ENCODE data around the gene PIGX. TPM values are rescaled to one million over a fixed set of nuclear protein-coding genes. Genes with fewer than 3 reads are reported as not detected.
"Not testable (repeated sequence)": the region's sequence is repeated elsewhere in the genome, so short reads cannot be mapped to it uniquely, and the experiment has no call there.

PIGX gene
- total RNA-seq, 2 experiments from 2014 or later = 43.5 to 47.8 TPM

- CTCF ChIA-PET = interaction anchor here (1.7 to 1.9 kb wide), 3 partner anchors 22 to 201 kb away, joined by 4 to 7 read pairs (median 7); partner anchors contain the start of gene NCBP2
Measured at GRCh38 chr3:196741249-196741889, 29.2 kb downstream of the PIGX start.

GRCh38 chr3:196743569-196743968 lies 31.4 kb downstream of the PIGX start:
- POLR2A ChIA-PET, CTCF ChIA-PET: not testable (repeated sequence)

More at GRCh38 chr3:196741249-196741889, 29.2 kb downstream of the PIGX start:
- POLR2A ChIA-PET = interaction anchor here (1.8 to 2.6 kb wide), 2 partner anchors 29 to 228 kb away, joined by 6 to 23 read pairs; partner anchors contain the start of genes CEP19 and PIGX

GRCh38 chr3:196749125-196749524 lies 36.9 kb downstream of the PIGX start:
- CTCF ChIA-PET = no interaction called here
- POLR2A ChIA-PET = no interaction called here

GRCh38 chr3:196753201-196753600 lies 41.0 kb downstream of the PIGX start:
- ChIA-PET POLR2A (no interaction called here), CTCF (interaction anchor here (1.7 kb wide), 1 partner anchor 143 kb away, joined by 4 read pairs; no protein-coding TSS in a partner anchor)

- ChIA-PET CTCF (interaction anchor here (0.5 kb wide), 1 partner anchor 676 kb away, joined by 3 read pairs; no protein-coding TSS in a partner anchor), POLR2A (interaction anchor here (0.9 kb wide), 1 partner anchor 14 kb away, joined by 4 read pairs; no protein-coding TSS in a partner anchor)
Measured at GRCh38 chr3:196754091-196754981, 42.2 kb downstream of the PIGX start.

- ChIA-PET POLR2A (no interaction called here), CTCF (no interaction called here)
Measured at GRCh38 chr3:196756732-196757131, 44.6 kb downstream of the PIGX start.

- ChIA-PET CTCF (no interaction called here), POLR2A (no interaction called here)
Measured at GRCh38 chr3:196757876-196758739, 45.9 kb downstream of the PIGX start.

- POLR2A ChIA-PET = interaction anchor here (0.8 kb wide), 1 partner anchor 22 kb away, joined by 4 read pairs; no protein-coding TSS in a partner anchor
- CTCF ChIA-PET = interaction anchor here (1.5 kb wide), 1 partner anchor 22 kb away, joined by 4 read pairs; no protein-coding TSS in a partner anchor
Measured at GRCh38 chr3:196763179-196763578, 51.0 kb downstream of the PIGX start.

GRCh38 chr3:196765454-196765853 lies 53.3 kb downstream of the PIGX start:
- POLR2A ChIA-PET = interaction anchor here (0.7 kb wide), 1 partner anchor 72 kb away, joined by 7 read pairs; no protein-coding TSS in a partner anchor
- CTCF ChIA-PET = interaction anchor here (0.5 kb wide), 1 partner anchor 80 kb away, joined by 3 read pairs; no protein-coding TSS in a partner anchor

- ChIA-PET POLR2A (no interaction called here), CTCF (interaction anchor here (0.9 to 1.1 kb wide), 2 partner anchors 15 to 31 kb away, joined by 3 read pairs; partner anchors contain the start of gene PAK2)
Measured at GRCh38 chr3:196771067-196771466, 58.9 kb downstream of the PIGX start.

- ChIA-PET CTCF (interaction anchor here (0.6 to 1.1 kb wide), 2 partner anchors 33 to 810 kb away, joined by 3 read pairs; partner anchors contain the start of gene PAK2), POLR2A (no interaction called here)
Measured at GRCh38 chr3:196772102-196772501, 59.9 kb downstream of the PIGX start.

- CTCF ChIA-PET = no interaction called here
Measured at GRCh38 chr3:196772897-196773296, 60.7 kb downstream of the PIGX start.

GRCh38 chr3:196774191-196774820 lies 62.1 kb downstream of the PIGX start:
- ChIA-PET POLR2A (no interaction called here), CTCF (interaction anchor here (1.6 kb wide), 1 partner anchor 165 kb away, joined by 3 read pairs; no protein-coding TSS in a partner anchor)

More at GRCh38 chr3:196772897-196773296, 60.7 kb downstream of the PIGX start:
- POLR2A ChIA-PET = no interaction called here

GRCh38 chr3:196774848-196775422 lies 62.8 kb downstream of the PIGX start:
- ChIA-PET POLR2A (no interaction called here), CTCF (interaction anchor here (1.6 kb wide), 1 partner anchor 166 kb away, joined by 3 read pairs; no protein-coding TSS in a partner anchor)

GRCh38 chr3:196775938-196776337 lies 63.8 kb downstream of the PIGX start:
- ChIA-PET CTCF (no interaction called here), POLR2A (no interaction called here)

- POLR2A ChIA-PET = no interaction called here
- CTCF ChIA-PET = no interaction called here
Measured at GRCh38 chr3:196777836-196778235, 65.7 kb downstream of the PIGX start.

- ChIA-PET CTCF (no interaction called here), POLR2A (no interaction called here)
Measured at GRCh38 chr3:196778755-196779154, 66.6 kb downstream of the PIGX start.

- ChIA-PET CTCF (no interaction called here), POLR2A (no interaction called here)
Measured at GRCh38 chr3:196782511-196782910, 70.3 kb downstream of the PIGX start.

Measured in activated CD8-positive, alpha-beta memory T cell treated with anti-CD3 and anti-CD28 coated beads for 36 hours (primary cell).